Measurements from ENCODE around the gene ATXN1.

The ATXN1 gene

GRCh38 chr6:16429669-16430068 lies 331.6 kb downstream of the ATXN1 start:
- no peak for DNase-seq (ENCODE audit: low read depth)
- no peak for TF ChIP-seq CTCF (IDR thresholded peaks at IDR 0.05; ENCODE audit: low read depth, low read length, missing control alignments)
- H3K4me3 ChIP-seq (ENCODE audit: low read depth, low read length): no peak overlapping the region

- no peak overlapping the region for H3K4me3 ChIP-seq (ENCODE audit: low read depth, low read length)
- no peak for DNase-seq (ENCODE audit: low read depth)
- TF ChIP-seq CTCF (IDR thresholded peaks at IDR 0.05; ENCODE audit: low read depth, low read length, missing control alignments): no peak
These were observed 334.1 kb downstream of the ATXN1 start for GRCh38 chr6:16427124-16427523.

- no peak for TF ChIP-seq CTCF (IDR thresholded peaks at IDR 0.05; ENCODE audit: low read depth, low read length, missing control alignments)
- H3K4me3 ChIP-seq (ENCODE audit: low read depth, low read length): no peak overlapping the region
- no peak for DNase-seq (ENCODE audit: low read depth)
These were observed 335.2 kb downstream of the ATXN1 start for GRCh38 chr6:16425881-16426615.

GRCh38 chr6:16421462-16421960 lies 339.7 kb downstream of the ATXN1 start:
- TF ChIP-seq CTCF (IDR thresholded peaks at IDR 0.05; ENCODE audit: low read depth, low read length, missing control alignments): no peak
- no peak overlapping the region for H3K4me3 ChIP-seq (ENCODE audit: low read depth, low read length)
- DNase-seq (ENCODE audit: low read depth): no peak

- DNase-seq (ENCODE audit: low read depth): peak; percentile 92
These were observed 340.4 kb downstream of the ATXN1 start for GRCh38 chr6:16420715-16421461.

GRCh38 chr6:16420337-16420714 lies 340.9 kb downstream of the ATXN1 start:
- no peak for TF ChIP-seq CTCF (IDR thresholded peaks at IDR 0.05; ENCODE audit: low read depth, low read length, missing control alignments)
- DNase-seq (ENCODE audit: low read depth): no peak
- no peak overlapping the region for H3K4me3 ChIP-seq (ENCODE audit: low read depth, low read length)

More at GRCh38 chr6:16420715-16421461, 340.4 kb downstream of the ATXN1 start:
- no peak for TF ChIP-seq CTCF (IDR thresholded peaks at IDR 0.05; ENCODE audit: low read depth, low read length, missing control alignments)
- no peak overlapping the region for H3K4me3 ChIP-seq (ENCODE audit: low read depth, low read length)
